WI38 (cell line): ENCODE data around the gene DIP2A.

Experiments
- H3K4me3 ChIP-seq: 2 replicates; pipeline ENCODE4 v1.5.1; 2011; ENCODE audit warnings: low read depth, mild to moderate bottlenecking, control low read depth, low read length
- CTCF ChIP-seq: IDR thresholded peaks from 2 replicates; pipeline ENCODE4 v1.5.1; 2012; ENCODE audit warnings: low read depth, mild to moderate bottlenecking, control low read depth, low read length

The DIP2A gene

GRCh38 chr21:46603228-46603627, 144.5 kb downstream of the DIP2A start:
- no peak for TF ChIP-seq CTCF
- H3K4me3 ChIP-seq: no peak overlapping the region

GRCh38 chr21:46604329-46604974, 145.8 kb downstream of the DIP2A start:
- no peak overlapping the region for H3K4me3 ChIP-seq

GRCh38 chr21:46604975-46605766, 146.5 kb downstream of the DIP2A start, which contains the start of gene S100B:
S100B (minus strand) TSS chr21:46605082; CDS start chr21:46602415, 2,667 bp downstream.
- no peak for TF ChIP-seq CTCF
- H3K4me3 ChIP-seq: no peak within 1 kb of the TSS

More at GRCh38 chr21:46604329-46604974, 145.8 kb downstream of the DIP2A start:
- TF ChIP-seq CTCF: no peak

- no peak for TF ChIP-seq CTCF
- no peak overlapping the region for H3K4me3 ChIP-seq
Measured at GRCh38 chr21:46605767-46606426, 147.2 kb downstream of the DIP2A start.

GRCh38 chr21:46606427-46606813, 147.7 kb downstream of the DIP2A start:
- H3K4me3 ChIP-seq: no peak overlapping the region
- TF ChIP-seq CTCF: no peak

GRCh38 chr21:46607636-46608035, 148.9 kb downstream of the DIP2A start:
- no peak for TF ChIP-seq CTCF
- H3K4me3 ChIP-seq: no peak overlapping the region
